Activated CD4-positive, alpha-beta T cell treated with anti-CD3 and anti-CD28 coated beads, Interleukin-2, amount 10 ng/mL, durations not matched to agents 24 days and 14 days (primary cell): ENCODE data around the gene HOXD1. TPM values are rescaled to one million over a fixed set of nuclear protein-coding genes. Genes with fewer than 3 reads are reported as not detected.

ENCODE experiments used
- DNase-seq: peaks from one replicate; pipeline ENCODE4 v3.0.0; 2022
- H3K27ac Mint-ChIP-seq: one replicate; pipeline ENCODE4 v1.8.0; 2022; ENCODE audit warnings: mild to moderate bottlenecking, mixed read lengths
- H3K27me3 Mint-ChIP-seq: one replicate; pipeline ENCODE4 v1.8.0; 2022; ENCODE audit warnings: mixed read lengths
- H3K36me3 Mint-ChIP-seq: one replicate; pipeline ENCODE4 v1.8.0; 2022; ENCODE audit warnings: low read depth, mild to moderate bottlenecking, mixed read lengths
- H3K4me1 Mint-ChIP-seq: one replicate; pipeline ENCODE4 v1.8.0; 2021; ENCODE audit warnings: mixed read lengths
- H3K4me3 Mint-ChIP-seq: one replicate; pipeline ENCODE4 v1.8.0; 2022; ENCODE audit warnings: mild to moderate bottlenecking, moderate library complexity, mixed read lengths
- H3K9me3 Mint-ChIP-seq: one replicate; pipeline ENCODE4 v1.8.0; 2021; ENCODE audit warnings: mixed read lengths
- intact Hi-C: fragments of 100-400 bp; cut with micrococcal nuclease; formaldehyde crosslinking; loops from one replicate; pipeline ENCODE4 v1.15.1; 2023
- total RNA-seq: library from RNA; stranded (reverse); gene quantifications from 2 replicates; pipeline ENCODE4 v1.2.3, GENCODE V29; 2022

Gene HOXD1
- total RNA-seq, 1 donor from 2014 or later: not detected

GRCh38 chr2:176148751-176149421 lies 39.6 kb upstream of the HOXD1 start:
- DNase-seq: no peak
- no peak overlapping the region for H3K4me3 Mint-ChIP-seq
- H3K27ac Mint-ChIP-seq: no peak overlapping the region
- no peaks in the 10 kb centered on the region for H3K9me3 Mint-ChIP-seq
- peaks cover 83% of the 10 kb centered on the region for H3K27me3 Mint-ChIP-seq
- no peaks in the 10 kb centered on the region for H3K36me3 Mint-ChIP-seq
- H3K4me1 Mint-ChIP-seq: no peaks in the 10 kb centered on the region
- intact Hi-C loops: loop anchor here (10.0 kb wide), 1 partner anchor 666 kb away; no protein-coding TSS in a partner anchor

GRCh38 chr2:176149481-176149938 lies 39.0 kb upstream of the HOXD1 start:
- Mint-ChIP-seq H3K27ac (no peak overlapping the region), H3K9me3 (no peaks in the 10 kb centered on the region), H3K4me3 (no peak overlapping the region), H3K4me1 (no peaks in the 10 kb centered on the region), H3K27me3 (peaks cover 86% of the 10 kb centered on the region), H3K36me3 (no peaks in the 10 kb centered on the region)
- intact Hi-C loops: loop anchor here (10.0 kb wide), 1 partner anchor 665 kb away; no protein-coding TSS in a partner anchor
- no peak for DNase-seq

- Mint-ChIP-seq H3K27ac (no peak overlapping the region), H3K4me1 (no peaks in the 10 kb centered on the region), H3K36me3 (no peaks in the 10 kb centered on the region), H3K27me3 (peaks cover 87% of the 10 kb centered on the region), H3K4me3 (no peak overlapping the region), H3K9me3 (no peaks in the 10 kb centered on the region)
- intact Hi-C loops: loop anchor here (10.0 kb wide), 1 partner anchor 665 kb away; no protein-coding TSS in a partner anchor
- DNase-seq: no peak
These were observed 38.4 kb upstream of the HOXD1 start for GRCh38 chr2:176149939-176150583.

GRCh38 chr2:176150584-176151441 lies 37.7 kb upstream of the HOXD1 start:
- Mint-ChIP-seq H3K4me1 (no peaks in the 10 kb centered on the region), H3K36me3 (no peaks in the 10 kb centered on the region), H3K4me3 (no peak overlapping the region), H3K27me3 (peaks cover 87% of the 10 kb centered on the region), H3K9me3 (no peaks in the 10 kb centered on the region), H3K27ac (no peak overlapping the region)
- no peak for DNase-seq
- intact Hi-C loops: no loop called here

GRCh38 chr2:176151442-176152287 lies 36.8 kb upstream of the HOXD1 start, which contains the start of gene HOXD4:
TSS of gene HOXD4 (plus strand) at chr2:176151550. CDS start at chr2:176151634, 84 bp downstream.
- no peak for DNase-seq
- intact Hi-C loops: no loop called here
- peaks cover 86% of the 10 kb centered on the region for H3K27me3 Mint-ChIP-seq
- no peaks in the 10 kb centered on the region for H3K9me3 Mint-ChIP-seq
- H3K36me3 Mint-ChIP-seq: no peaks in the 10 kb centered on the region
- H3K4me3 Mint-ChIP-seq: no peak within 1 kb of the TSS
- no peaks in the 10 kb centered on the region for H3K4me1 Mint-ChIP-seq
- H3K27ac Mint-ChIP-seq: no peak within 1 kb of the TSS

GRCh38 chr2:176152350-176153181 lies 35.9 kb upstream of the HOXD1 start:
- H3K9me3 Mint-ChIP-seq: peaks cover 3% of the 10 kb centered on the region
- H3K4me1 Mint-ChIP-seq: peaks cover 2% of the 10 kb centered on the region
- peaks cover 82% of the 10 kb centered on the region for H3K27me3 Mint-ChIP-seq
- intact Hi-C loops: no loop called here
- no peak overlapping the region for H3K4me3 Mint-ChIP-seq
- H3K36me3 Mint-ChIP-seq: no peaks in the 10 kb centered on the region
- no peak for DNase-seq
- H3K27ac Mint-ChIP-seq: no peak overlapping the region

- intact Hi-C loops: no loop called here
- Mint-ChIP-seq H3K9me3 (peaks cover 3% of the 10 kb centered on the region), H3K4me1 (peaks cover 2% of the 10 kb centered on the region), H3K4me3 (no peak overlapping the region), H3K36me3 (no peaks in the 10 kb centered on the region), H3K27me3 (peaks cover 79% of the 10 kb centered on the region), H3K27ac (no peak overlapping the region)
- no peak for DNase-seq
These were observed 33.8 kb upstream of the HOXD1 start for GRCh38 chr2:176154576-176155252.

GRCh38 chr2:176155356-176156044 lies 33.0 kb upstream of the HOXD1 start:
- H3K4me3 Mint-ChIP-seq: no peak overlapping the region
- H3K27ac Mint-ChIP-seq: no peak overlapping the region
- intact Hi-C loops: loop anchor here (2.0 kb wide), 1 partner anchor 17 kb away; no protein-coding TSS in a partner anchor
- peaks cover 3% of the 10 kb centered on the region for H3K9me3 Mint-ChIP-seq
- no peak for DNase-seq
- peaks cover 77% of the 10 kb centered on the region for H3K27me3 Mint-ChIP-seq
- H3K4me1 Mint-ChIP-seq: peaks cover 2% of the 10 kb centered on the region
- no peaks in the 10 kb centered on the region for H3K36me3 Mint-ChIP-seq

GRCh38 chr2:176156301-176156806 lies 32.1 kb upstream of the HOXD1 start:
- Mint-ChIP-seq H3K27ac (no peak overlapping the region), H3K36me3 (no peaks in the 10 kb centered on the region), H3K4me3 (no peak overlapping the region), H3K27me3 (peaks cover 76% of the 10 kb centered on the region), H3K4me1 (peaks cover 2% of the 10 kb centered on the region), H3K9me3 (peaks cover 7% of the 10 kb centered on the region)
- intact Hi-C loops: loop anchor here (2.0 kb wide), 1 partner anchor 18 kb away; no protein-coding TSS in a partner anchor
- no peak for DNase-seq

GRCh38 chr2:176156807-176157498 lies 31.5 kb upstream of the HOXD1 start, which contains the start of gene HOXD3:
TSS of gene HOXD3 (plus strand) at chr2:176157307. CDS start at chr2:176169115, 11,808 bp downstream.
- intact Hi-C loops: loop anchor here (2.0 kb wide), 1 partner anchor 18 kb away; no protein-coding TSS in a partner anchor
- no peak within 1 kb of the TSS for H3K4me3 Mint-ChIP-seq

More at GRCh38 chr2:176156807-176157498, 31.5 kb upstream of the HOXD1 start, which contains the start of gene HOXD3:
- H3K27me3 Mint-ChIP-seq: peaks cover 79% of the 10 kb centered on the region
- no peak for DNase-seq
- H3K27ac Mint-ChIP-seq: peak within 1 kb of the TSS; percentile 72
- no peaks in the 10 kb centered on the region for H3K36me3 Mint-ChIP-seq
- H3K4me1 Mint-ChIP-seq: peaks cover 2% of the 10 kb centered on the region
- H3K9me3 Mint-ChIP-seq: peaks cover 7% of the 10 kb centered on the region
